ENCODE measurements around the gene HPN. TPM values are rescaled to one million over a fixed set of nuclear protein-coding genes. Genes with fewer than 3 reads are reported as not detected.

Gene HPN
- total RNA-seq, 3 donors from 2014 or later (not counting 1 experiment from before 2014, with no cell fraction given): not detected

DNA sequence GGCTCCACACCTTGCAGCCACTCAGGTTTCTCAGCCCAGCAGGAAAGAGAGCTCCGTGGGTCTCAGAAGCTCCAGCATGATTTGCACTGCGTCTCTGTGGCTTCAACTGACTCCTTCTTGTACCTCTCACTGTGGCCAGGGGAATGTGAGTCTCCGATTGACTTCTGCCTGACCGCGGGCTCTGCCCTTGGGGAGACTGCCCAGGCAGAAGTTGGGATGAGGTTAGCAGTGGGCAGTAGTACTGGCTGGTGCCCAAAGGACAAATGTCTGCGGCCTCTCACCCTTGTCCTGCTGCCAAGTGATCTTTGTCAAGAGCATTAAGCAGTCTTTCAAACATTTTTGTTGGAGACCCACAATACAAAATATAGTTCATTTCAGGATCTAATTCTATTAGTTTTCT, 39.7 kb downstream of the HPN start:
- H3K27me3 Mint-ChIP-seq (ENCODE audit: low read depth in 2 of 2): peaks cover 0 to 14% of the 10 kb centered on the region in 2 donors
- ATAC-seq: no peak
- Histone ChIP-seq H3K27me3 (ENCODE audit: control insufficient read depth, insufficient read depth, low read length) (no peaks in the 10 kb centered on the region), H3K4me3 (ENCODE audit: low read length) (no peak overlapping the region), H3K27ac (ENCODE audit: low read length) (no peak overlapping the region), H3K4me1 (ENCODE audit: control insufficient read depth, insufficient read depth, low read length) (peaks cover 40% of the 10 kb centered on the region), H3K9me3 (ENCODE audit: control insufficient read depth, insufficient read depth, low read length) (no peaks in the 10 kb centered on the region), H3K36me3 (ENCODE audit: control insufficient read depth, insufficient read depth, low read length) (no peaks in the 10 kb centered on the region)
- TF ChIP-seq, protein P1, sequence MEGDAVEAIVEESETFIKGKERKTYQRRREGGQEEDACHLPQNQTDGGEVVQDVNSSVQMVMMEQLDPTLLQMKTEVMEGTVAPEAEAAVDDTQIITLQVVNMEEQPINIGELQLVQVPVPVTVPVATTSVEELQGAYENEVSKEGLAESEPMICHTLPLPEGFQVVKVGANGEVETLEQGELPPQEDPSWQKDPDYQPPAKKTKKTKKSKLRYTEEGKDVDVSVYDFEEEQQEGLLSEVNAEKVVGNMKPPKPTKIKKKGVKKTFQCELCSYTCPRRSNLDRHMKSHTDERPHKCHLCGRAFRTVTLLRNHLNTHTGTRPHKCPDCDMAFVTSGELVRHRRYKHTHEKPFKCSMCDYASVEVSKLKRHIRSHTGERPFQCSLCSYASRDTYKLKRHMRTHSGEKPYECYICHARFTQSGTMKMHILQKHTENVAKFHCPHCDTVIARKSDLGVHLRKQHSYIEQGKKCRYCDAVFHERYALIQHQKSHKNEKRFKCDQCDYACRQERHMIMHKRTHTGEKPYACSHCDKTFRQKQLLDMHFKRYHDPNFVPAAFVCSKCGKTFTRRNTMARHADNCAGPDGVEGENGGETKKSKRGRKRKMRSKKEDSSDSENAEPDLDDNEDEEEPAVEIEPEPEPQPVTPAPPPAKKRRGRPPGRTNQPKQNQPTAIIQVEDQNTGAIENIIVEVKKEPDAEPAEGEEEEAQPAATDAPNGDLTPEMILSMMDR (IDR thresholded peaks at IDR 0.05): no peak
- 84% methylated on average over 6 of the region's 6 CpGs for WGBS (ENCODE audit: insufficient coverage)
- no peak overlapping the region for H3K27ac Mint-ChIP-seq
- H3K9me3 Mint-ChIP-seq: no peaks in the 10 kb centered on the region
- no peaks in the 10 kb centered on the region for H3K36me3 Mint-ChIP-seq
- intact Hi-C loops (cut with micrococcal nuclease): no loop called here
- no peak for DNase-seq
- H3K4me3 Mint-ChIP-seq: no peak overlapping the region
- H3K4me1 Mint-ChIP-seq: peaks cover 8 to 27% of the 10 kb centered on the region in 2 donors

DNA sequence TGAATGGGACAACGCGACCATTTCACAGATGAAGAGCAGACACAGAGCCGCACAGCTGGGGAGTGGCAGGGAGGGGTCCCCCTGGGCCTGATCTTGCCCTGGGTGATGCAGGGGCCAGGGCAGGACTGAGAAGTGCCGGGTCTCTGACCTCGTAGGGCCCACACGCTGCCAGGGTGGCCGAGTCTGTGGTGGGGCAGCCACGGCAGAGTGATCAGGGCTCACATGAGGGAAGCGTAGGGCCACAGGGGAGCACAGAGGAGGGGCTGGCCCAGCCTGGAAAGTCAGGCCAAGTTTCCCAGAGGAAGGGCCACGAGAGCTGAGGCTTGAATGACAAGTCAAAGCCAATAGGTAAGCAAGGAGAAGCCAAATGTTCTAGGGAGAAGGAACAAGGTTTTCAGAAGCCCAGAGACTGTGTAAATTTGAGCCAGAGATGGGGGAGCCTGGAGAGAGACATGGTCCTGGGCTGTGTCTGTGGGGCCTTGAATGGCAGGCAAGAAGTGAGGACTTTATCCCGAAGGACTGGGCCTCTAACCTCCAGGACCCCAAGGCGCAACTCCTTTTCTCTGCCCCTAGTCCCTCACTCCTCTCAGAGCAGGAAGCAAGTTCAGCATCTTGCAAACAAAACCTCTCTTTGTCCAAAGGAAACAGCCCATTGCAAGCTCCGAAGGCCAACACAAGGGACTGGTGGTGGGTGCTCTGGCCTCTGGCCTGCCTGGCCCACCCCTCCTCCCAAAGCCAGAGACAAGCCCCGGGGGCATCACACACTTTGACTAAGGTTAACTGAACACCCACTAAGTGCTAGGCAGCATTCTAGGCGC, 42.4 kb downstream of the HPN start:
- DNase-seq (no peak), ATAC-seq (no peak)
- Mint-ChIP-seq H3K4me3 (no peak overlapping the region), H3K4me1 (peaks cover 17 to 18% of the 10 kb centered on the region in 2 donors), H3K27me3 (ENCODE audit: low read depth in 2 of 2) (peaks cover 0 to 3% of the 10 kb centered on the region in 2 donors), H3K36me3 (no peaks in the 10 kb centered on the region), H3K27ac (no peak overlapping the region), H3K9me3 (no peaks in the 10 kb centered on the region)
- no peaks in the 10 kb centered on the region for H3K9me3 ChIP-seq (ENCODE audit: control insufficient read depth, insufficient read depth, low read length)
- intact Hi-C loops (cut with micrococcal nuclease): no loop called here
- WGBS (ENCODE audit: insufficient coverage): 74% methylated on average over 15 of the region's 15 CpGs
- H3K4me3 ChIP-seq (ENCODE audit: low read length): no peak overlapping the region
- peaks cover 39% of the 10 kb centered on the region for H3K4me1 ChIP-seq (ENCODE audit: control insufficient read depth, insufficient read depth, low read length)
- no peaks in the 10 kb centered on the region for H3K27me3 ChIP-seq (ENCODE audit: control insufficient read depth, insufficient read depth, low read length)
- TF ChIP-seq, protein P1 (IDR thresholded peaks at IDR 0.05): no peak
- no peaks in the 10 kb centered on the region for H3K36me3 ChIP-seq (ENCODE audit: control insufficient read depth, insufficient read depth, low read length)
- peak overlapping the region; percentile 41 for H3K27ac ChIP-seq (ENCODE audit: low read length)

DNA sequence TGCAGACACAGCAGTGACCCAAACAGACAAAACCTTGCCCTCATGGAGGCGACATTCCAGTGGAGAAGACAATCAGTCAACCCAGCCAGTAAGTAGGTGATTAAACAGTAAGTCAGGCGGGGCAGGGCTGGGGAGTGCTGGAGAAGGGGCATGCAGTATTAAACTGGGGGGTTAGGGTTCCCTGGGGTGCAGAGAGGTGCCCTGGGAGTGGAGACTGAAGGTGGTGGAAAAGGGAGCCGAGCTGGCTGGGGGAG, 42.9 kb downstream of the HPN start:
- Mint-ChIP-seq H3K27me3 (ENCODE audit: low read depth in 2 of 2) (no peaks in the 10 kb centered on the region), H3K9me3 (no peaks in the 10 kb centered on the region)
- H3K4me1 ChIP-seq (ENCODE audit: control insufficient read depth, insufficient read depth, low read length): peaks cover 39% of the 10 kb centered on the region

More for the DNA sequence above, 42.9 kb downstream of the HPN start:
- Mint-ChIP-seq H3K27ac (no peak overlapping the region), H3K4me1 (peaks cover 17 to 18% of the 10 kb centered on the region in 2 donors), H3K36me3 (no peaks in the 10 kb centered on the region), H3K4me3 (no peak overlapping the region)
- 100% methylated on average over 3 of the region's 3 CpGs for WGBS (ENCODE audit: insufficient coverage)
- TF ChIP-seq, protein P1 (IDR thresholded peaks at IDR 0.05): no peak
- H3K4me3 ChIP-seq (ENCODE audit: low read length): no peak overlapping the region
- H3K9me3 ChIP-seq (ENCODE audit: control insufficient read depth, insufficient read depth, low read length): no peaks in the 10 kb centered on the region
- intact Hi-C loops (cut with micrococcal nuclease): no loop called here
- H3K27me3 ChIP-seq (ENCODE audit: control insufficient read depth, insufficient read depth, low read length): no peaks in the 10 kb centered on the region
- DNase-seq (no peak), ATAC-seq (no peak)
- no peaks in the 10 kb centered on the region for H3K36me3 ChIP-seq (ENCODE audit: control insufficient read depth, insufficient read depth, low read length)
- H3K27ac ChIP-seq (ENCODE audit: low read length): no peak overlapping the region
